ENCODE data around the gene CCND3. TPM values are rescaled to one million over a fixed set of nuclear protein-coding genes. Genes with fewer than 3 reads are reported as not detected.

The CCND3 gene
- total RNA-seq: 100 to 1,000 TPM; 365 to 369 TPM

DNA sequence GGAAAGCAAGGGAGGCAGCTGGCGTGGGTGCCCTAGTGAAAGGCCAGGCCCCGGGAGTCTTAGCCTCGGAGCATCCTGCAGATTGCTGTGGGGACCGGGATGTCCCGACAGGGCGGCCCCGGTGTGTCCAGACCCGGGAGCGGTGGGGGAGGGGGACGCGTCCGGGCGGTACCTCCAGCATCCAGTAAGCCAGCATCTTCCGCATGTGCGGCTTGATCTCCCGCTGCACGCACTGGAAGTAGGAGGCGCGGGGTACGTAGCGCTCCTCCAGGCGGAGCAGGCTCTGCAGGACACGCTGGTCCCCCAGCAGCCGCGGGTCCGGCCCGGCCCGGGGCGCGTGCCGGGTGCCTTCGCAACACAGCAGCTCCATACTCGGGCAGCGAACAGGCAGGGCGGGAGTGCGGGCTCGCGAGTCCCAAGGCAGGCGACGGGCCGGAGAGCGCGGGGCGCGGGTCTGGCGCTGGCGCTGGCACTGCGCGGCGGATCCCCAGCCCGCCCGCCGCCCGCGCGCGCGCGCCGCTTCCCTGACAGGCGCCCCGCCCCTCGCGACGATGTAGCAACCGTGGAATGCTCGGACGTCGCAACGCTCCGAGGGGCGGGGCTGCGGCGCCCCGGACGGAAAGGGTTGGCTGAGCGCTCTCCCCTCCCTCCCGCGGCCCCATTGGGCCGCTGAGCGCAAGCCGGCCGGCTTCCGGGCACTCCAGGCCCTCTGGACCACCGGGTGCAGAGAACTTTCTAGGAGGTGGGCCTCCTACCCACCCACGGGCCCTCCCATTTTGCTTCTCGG is at the start of gene CCND3:
Gene CCND3 (minus strand): TSS at position 529 of the 787 bp plus-strand sequence. CDS start 159 bp downstream, at position 370.

DNA sequence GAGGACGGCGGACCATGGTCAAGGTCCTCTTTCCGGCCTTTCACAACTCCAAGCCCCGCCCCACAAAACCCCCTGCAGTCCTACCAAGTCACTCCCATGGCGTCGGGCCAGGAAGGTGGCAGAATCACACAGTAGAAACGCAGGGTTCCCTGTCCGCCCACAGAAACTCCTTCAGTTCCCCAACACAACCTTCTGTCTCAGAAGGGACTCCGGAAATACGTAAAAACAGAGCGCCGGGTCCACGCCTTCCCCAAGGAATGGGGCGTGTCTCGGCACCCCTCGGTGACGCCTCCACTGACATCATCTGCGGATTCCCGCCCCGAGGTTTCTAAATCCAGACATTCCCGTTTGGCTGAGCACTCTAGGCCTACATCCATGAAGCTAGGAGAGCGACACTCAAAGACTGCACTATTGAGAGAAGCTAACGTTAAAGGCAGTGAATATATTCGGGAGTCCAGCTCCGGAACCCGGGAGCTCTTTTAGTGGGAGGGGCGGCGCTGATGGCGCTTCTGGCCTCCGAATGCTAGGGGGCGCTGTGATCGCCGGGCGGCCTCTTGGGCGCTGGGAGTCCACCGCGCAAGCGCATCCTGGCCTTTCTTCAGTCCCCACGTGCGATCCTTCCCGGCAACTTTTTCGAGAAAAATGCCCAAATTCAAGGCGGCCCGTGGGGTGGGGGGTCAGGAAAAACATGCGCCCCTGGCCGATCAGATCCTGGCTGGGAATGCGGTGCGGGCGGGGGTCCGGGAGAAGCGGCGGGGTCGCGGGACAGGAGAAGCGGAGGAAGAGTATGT is 20.5 kb downstream of the CCND3 start, which contains the start of the genes BYSL and MED20:
Gene BYSL (plus strand): TSS at position 579 of the 791 bp plus-strand sequence. CDS start 64 bp downstream, at position 643.
Gene MED20 (minus strand): TSS at position 219 of the 791 bp plus-strand sequence. CDS start 121 bp downstream, at position 98.

GRCh38 chr6:41895300-41896233 is 46.0 kb downstream of the CCND3 start, which contains the start of gene USP49:
Gene USP49, minus strand, starts transcription at chr6:41895375. Its CDS starts 88,392 bp downstream, at chr6:41806983.

Other genes starting within 250 kb of the CCND3 start
- 10 to 100 TPM; 17.0 to 18.2 TPM for gene TFEB, start 206.2 kb downstream of the CCND3 start, total RNA-seq
- not detected for gene PGC, start 194.4 kb downstream of the CCND3 start, total RNA-seq
- 1 to 10 TPM; 4.6 to 5.3 TPM for gene FRS3, start 161.9 kb downstream of the CCND3 start, total RNA-seq
- under 1 TPM in 1 of 2 experiments, not detected in 1; 0.66 TPM for gene PRICKLE4, start 161.0 kb downstream of the CCND3 start, total RNA-seq
- gene TOMM6, start 154.1 kb downstream of the CCND3 start, total RNA-seq: 100 to 1,000 TPM; 148 to 164 TPM
- gene USP49, start 46.4 kb downstream of the CCND3 start, total RNA-seq: 1 to 10 TPM; 6.7 to 7.3 TPM
- gene MED20, start 20.7 kb downstream of the CCND3 start, total RNA-seq: 10 to 100 TPM; 19.4 to 22.9 TPM
- 10 to 100 TPM; 29.5 to 30.4 TPM for gene BYSL, start 20.3 kb downstream of the CCND3 start, total RNA-seq
- 10 to 100 TPM; 56.2 to 61.5 TPM for gene TAF8, start 108.7 kb upstream of the CCND3 start, total RNA-seq
- gene C6orf132, start 200.8 kb upstream of the CCND3 start, total RNA-seq: not detected
- not detected for gene GUCA1A, start 231.6 kb upstream of the CCND3 start, total RNA-seq

Measured in activated naive CD4-positive, alpha-beta T cell treated with anti-CD3 and anti-CD28 coated beads, Interleukin-2, amount 10 ng/mL, durations not matched to agents 5 hours and 36 hours (primary cell).